Mucosa of stomach (tissue), 1 donor: Measurements from ENCODE around the gene HERPUD1.
"Not testable (repeated sequence)": the region's sequence is repeated elsewhere in the genome, so short reads cannot be mapped to it uniquely, and the experiment has no call there.

Experiments
- H3K27me3 ChIP-seq: one replicate; pipeline ENCODE4 v1.7.0; 2013; ENCODE audit warnings: mild to moderate bottlenecking, low read length; ENCODE audit not compliant: control insufficient read depth, insufficient read depth
- H3K36me3 ChIP-seq: one replicate; pipeline ENCODE4 v1.7.0; 2013; ENCODE audit warnings: low read length; ENCODE audit not compliant: control insufficient read depth, insufficient read depth
- H3K4me1 ChIP-seq: one replicate; pipeline ENCODE4 v1.7.0; 2013; ENCODE audit warnings: mild to moderate bottlenecking, low read length; ENCODE audit not compliant: control insufficient read depth, insufficient read depth
- H3K4me3 ChIP-seq: one replicate; pipeline ENCODE4 v1.7.0; 2013; ENCODE audit warnings: low read length
- H3K9ac ChIP-seq: one replicate; pipeline ENCODE4 v1.7.0; 2013; ENCODE audit warnings: mild to moderate bottlenecking, low read length, moderate library complexity
- H3K9me3 ChIP-seq: one replicate; pipeline ENCODE4 v1.7.0; 2013; ENCODE audit warnings: mild to moderate bottlenecking, low read length, moderate library complexity; ENCODE audit not compliant: control insufficient read depth
- donor health status: Pancreatic carcinoma.

HERPUD1 gene

GRCh38 chr16:56970934-56971767 lies 39.2 kb downstream of the HERPUD1 start:
- Histone ChIP-seq H3K4me1 (no peaks in the 10 kb centered on the region), H3K27me3 (peaks cover 6% of the 10 kb centered on the region), H3K4me3 (no peak overlapping the region), H3K9me3 (no peaks in the 10 kb centered on the region), H3K36me3 (no peaks in the 10 kb centered on the region), H3K9ac (no peak overlapping the region)

DNA sequence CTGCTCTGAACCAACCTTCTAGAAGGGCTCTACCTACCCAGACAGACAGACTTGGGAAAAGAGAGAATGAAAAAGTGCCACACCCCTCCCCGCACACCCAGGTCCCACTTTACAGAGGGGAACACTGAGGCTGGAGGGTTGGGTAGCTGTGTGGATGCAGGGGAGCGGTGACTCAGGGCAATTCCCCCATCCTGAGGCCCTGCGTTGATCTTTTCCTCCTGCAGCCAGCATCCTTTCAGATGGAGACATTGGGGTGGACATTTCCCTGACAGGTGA lies 39.8 kb downstream of the HERPUD1 start:
- H3K27me3 ChIP-seq = peaks cover 6% of the 10 kb centered on the region
- H3K9me3 ChIP-seq = no peaks in the 10 kb centered on the region
- no peaks in the 10 kb centered on the region for H3K4me1 ChIP-seq
- H3K9ac ChIP-seq = no peak overlapping the region
- H3K4me3 ChIP-seq = no peak overlapping the region
- H3K36me3 ChIP-seq = no peaks in the 10 kb centered on the region

DNA sequence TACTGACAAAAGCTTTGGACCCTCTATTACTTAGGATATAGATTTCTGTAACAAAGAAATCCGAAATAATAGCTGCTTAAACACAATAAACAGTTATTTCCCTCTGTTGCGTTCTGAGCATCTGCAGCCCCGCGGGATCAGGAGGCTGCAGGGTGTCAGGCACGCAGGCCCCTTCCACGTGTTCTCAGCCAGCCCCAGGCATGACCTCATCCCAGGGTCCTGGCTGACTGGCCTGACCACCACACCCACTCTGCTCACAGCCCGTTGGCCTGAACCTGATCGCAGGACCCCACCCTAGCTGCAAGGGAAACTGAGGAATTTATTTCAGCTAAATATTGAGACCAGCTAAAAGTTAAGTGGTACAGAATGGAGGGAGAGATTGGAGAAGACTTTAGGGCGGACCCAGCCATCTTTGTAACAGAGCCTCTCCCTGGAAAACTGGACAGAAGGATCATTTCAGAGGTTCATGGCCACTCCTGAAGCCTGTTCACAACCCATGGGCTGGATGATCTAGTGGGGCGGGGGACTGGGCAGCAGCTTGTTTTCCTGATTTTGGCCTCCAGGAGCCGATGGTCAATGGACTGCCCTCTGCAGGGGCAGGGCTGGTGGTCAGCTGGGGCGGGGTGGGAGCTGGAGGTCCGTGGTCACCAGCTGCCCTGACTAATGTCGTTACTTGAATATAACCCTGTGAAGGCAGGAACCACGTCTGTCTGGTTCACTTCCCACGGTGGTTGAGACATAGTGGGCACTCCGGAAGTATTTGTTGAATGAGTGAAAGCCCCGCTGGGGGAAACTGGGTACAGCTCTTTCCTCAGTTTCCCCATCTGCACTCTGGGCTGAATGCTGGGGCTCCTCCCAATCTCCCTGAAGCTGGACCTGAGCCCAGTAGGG lies 40.7 kb downstream of the HERPUD1 start:
- no peak overlapping the region for H3K9ac ChIP-seq
- no peaks in the 10 kb centered on the region for H3K9me3 ChIP-seq
- H3K36me3 ChIP-seq = no peaks in the 10 kb centered on the region
- peaks cover 6% of the 10 kb centered on the region for H3K27me3 ChIP-seq
- no peaks in the 10 kb centered on the region for H3K4me1 ChIP-seq
- no peak overlapping the region for H3K4me3 ChIP-seq

DNA sequence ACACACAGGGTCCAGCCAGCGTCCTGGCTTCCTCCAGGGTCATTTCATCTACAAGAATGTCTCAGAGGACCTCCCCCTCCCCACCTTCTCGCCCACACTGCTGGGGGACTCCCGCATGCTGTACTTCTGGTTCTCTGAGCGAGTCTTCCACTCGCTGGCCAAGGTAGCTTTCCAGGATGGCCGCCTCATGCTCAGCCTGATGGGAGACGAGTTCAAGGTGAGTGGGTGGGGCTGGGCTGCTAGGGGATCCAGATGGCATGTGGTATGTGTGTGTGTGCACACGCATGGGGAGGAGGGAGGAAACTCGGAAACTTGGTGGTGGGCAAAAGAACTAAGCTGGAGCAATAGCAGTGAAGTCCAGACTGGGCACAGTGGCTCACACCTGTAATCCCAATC lies 41.4 kb downstream of the HERPUD1 start:
- Histone ChIP-seq H3K36me3 (no peaks in the 10 kb centered on the region), H3K9ac (no peak overlapping the region), H3K9me3 (no peaks in the 10 kb centered on the region), H3K27me3 (peaks cover 6% of the 10 kb centered on the region), H3K4me3 (no peak overlapping the region), H3K4me1 (no peaks in the 10 kb centered on the region)

GRCh38 chr16:56973899-56974298 lies 42.0 kb downstream of the HERPUD1 start:
- not testable (repeated sequence) for H3K27me3 ChIP-seq, H3K9me3 ChIP-seq, H3K9ac ChIP-seq, H3K36me3 ChIP-seq, H3K4me1 ChIP-seq, H3K4me3 ChIP-seq

DNA sequence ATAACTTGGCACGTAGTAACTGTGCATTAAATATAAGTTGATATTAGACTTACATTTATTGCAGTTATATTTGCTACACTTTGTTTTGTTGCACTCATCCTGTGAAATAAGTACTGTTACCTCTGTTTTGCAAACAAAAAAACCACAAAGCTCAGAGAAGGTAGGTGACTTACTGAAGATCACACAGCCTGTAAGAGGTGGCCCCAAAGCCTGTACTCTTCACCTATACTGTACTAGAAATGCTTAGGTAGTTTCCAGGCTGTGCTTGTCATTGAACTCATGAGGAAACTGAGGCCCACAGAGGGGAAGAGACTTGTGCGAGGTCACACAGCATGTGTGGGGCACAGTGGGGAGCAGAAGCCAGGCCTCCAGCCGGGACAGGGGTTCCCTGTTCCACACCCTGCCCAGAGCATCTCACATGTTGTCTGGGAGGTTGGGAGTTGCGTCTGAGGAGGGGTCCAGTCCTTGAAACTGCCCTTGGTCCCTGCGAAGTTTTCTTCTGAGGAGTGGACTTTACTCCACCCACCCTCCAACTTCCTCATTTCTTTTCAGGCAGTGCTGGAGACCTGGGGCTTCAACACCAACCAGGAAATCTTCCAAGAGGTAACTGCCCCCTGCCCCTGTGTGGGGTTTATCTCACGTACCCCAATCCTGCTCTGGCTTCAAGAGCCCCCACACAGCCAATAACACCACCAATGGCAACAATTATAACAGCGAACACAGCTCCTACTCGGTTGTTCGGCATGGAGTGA lies 42.8 kb downstream of the HERPUD1 start:
- no peak overlapping the region for H3K9ac ChIP-seq
- H3K27me3 ChIP-seq = peaks cover 6% of the 10 kb centered on the region
- H3K36me3 ChIP-seq = no peaks in the 10 kb centered on the region
- no peaks in the 10 kb centered on the region for H3K9me3 ChIP-seq
- H3K4me3 ChIP-seq = no peak overlapping the region
- no peaks in the 10 kb centered on the region for H3K4me1 ChIP-seq

DNA sequence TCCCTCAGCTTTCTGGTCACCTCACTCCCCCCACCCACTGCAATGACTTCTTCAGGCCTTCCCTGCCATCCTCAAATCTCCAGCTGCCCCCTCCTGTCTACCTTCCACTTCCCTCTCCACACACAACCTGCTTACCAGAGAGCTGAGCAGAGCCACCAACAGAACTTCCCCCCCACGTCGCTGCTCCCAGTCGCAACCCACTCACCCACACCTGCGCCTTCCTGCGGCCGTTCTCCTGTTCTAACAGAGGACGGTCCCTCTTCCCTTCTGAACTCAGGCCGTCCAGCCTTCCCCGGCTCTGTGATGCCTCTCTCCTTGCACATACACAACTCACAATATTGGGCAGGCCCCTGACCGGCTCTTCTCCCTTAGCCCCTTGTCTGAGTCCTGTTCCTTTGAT lies 43.8 kb downstream of the HERPUD1 start:
- H3K9ac ChIP-seq = no peak overlapping the region
- no peaks in the 10 kb centered on the region for H3K4me1 ChIP-seq
- H3K27me3 ChIP-seq = peaks cover 6% of the 10 kb centered on the region
- H3K4me3 ChIP-seq = no peak overlapping the region
- no peaks in the 10 kb centered on the region for H3K36me3 ChIP-seq
- no peaks in the 10 kb centered on the region for H3K9me3 ChIP-seq

DNA sequence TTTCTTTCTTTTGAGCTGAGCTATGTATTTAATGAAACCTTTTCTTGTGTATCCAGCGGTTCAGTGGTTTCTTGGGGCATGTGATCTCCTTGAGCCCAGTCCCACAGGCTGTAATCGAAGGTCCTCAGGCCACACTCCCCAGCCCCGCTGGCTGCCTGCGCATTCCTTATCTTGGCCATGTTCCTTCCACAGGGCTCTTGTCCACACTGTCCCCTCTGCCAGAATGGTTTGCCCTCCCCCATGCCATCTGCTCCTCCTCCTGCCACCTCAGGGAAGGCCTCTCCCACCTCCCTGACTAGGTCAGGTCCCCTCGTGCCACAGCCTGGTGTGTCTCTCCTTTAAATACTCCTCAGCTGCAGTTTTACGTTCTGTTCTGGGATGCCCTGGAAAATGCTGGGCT lies 45.3 kb downstream of the HERPUD1 start:
- H3K27me3 ChIP-seq = peaks cover 6% of the 10 kb centered on the region
- H3K4me3 ChIP-seq = no peak overlapping the region
- H3K4me1 ChIP-seq = no peaks in the 10 kb centered on the region
- H3K9me3 ChIP-seq = no peaks in the 10 kb centered on the region
- H3K9ac ChIP-seq = no peak overlapping the region
- no peaks in the 10 kb centered on the region for H3K36me3 ChIP-seq

- Histone ChIP-seq H3K27me3 (peaks cover under 1% of the 10 kb centered on the region), H3K36me3 (no peaks in the 10 kb centered on the region), H3K4me3 (no peak overlapping the region), H3K9me3 (no peaks in the 10 kb centered on the region), H3K4me1 (peaks cover 1% of the 10 kb centered on the region), H3K9ac (no peak overlapping the region)
These were observed 46.0 kb downstream of the HERPUD1 start for GRCh38 chr16:56977823-56978430.

DNA sequence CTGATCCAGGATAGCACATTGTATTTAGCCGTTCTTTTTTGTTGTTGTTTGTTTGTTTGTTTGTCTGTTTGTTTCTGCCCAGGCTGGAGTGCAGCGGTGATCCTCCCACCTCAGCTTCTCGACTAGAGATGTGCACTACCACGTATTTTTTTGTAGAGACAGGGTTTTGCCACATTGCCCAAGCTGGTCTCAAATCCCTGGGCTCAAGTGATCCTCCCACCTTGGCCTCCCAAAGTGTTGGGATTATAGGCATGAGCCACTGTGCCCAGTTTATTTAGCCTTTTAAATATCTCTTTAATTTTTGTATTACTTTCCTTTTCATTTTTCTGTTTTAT lies 48.2 kb downstream of the HERPUD1 start:
- Histone ChIP-seq H3K4me3 (no peak overlapping the region), H3K9me3 (no peaks in the 10 kb centered on the region), H3K4me1 (peaks cover 24% of the 10 kb centered on the region)

GRCh38 chr16:56980792-56981724 lies 49.1 kb downstream of the HERPUD1 start:
- no peaks in the 10 kb centered on the region for H3K27me3 ChIP-seq
- H3K36me3 ChIP-seq = no peaks in the 10 kb centered on the region
- H3K4me3 ChIP-seq = no peak overlapping the region
- H3K9me3 ChIP-seq = no peaks in the 10 kb centered on the region
- H3K4me1 ChIP-seq = peaks cover 32% of the 10 kb centered on the region
- no peak overlapping the region for H3K9ac ChIP-seq

More for the DNA sequence above, 48.2 kb downstream of the HERPUD1 start:
- H3K27me3 ChIP-seq = no peaks in the 10 kb centered on the region
- H3K36me3 ChIP-seq = no peaks in the 10 kb centered on the region
- no peak overlapping the region for H3K9ac ChIP-seq
